ENCODE results near the gene FCRL2.

FCRL2 gene

GRCh38 chr1:157696966-157697628 lies 79.8 kb downstream of the FCRL2 start:
- DNase-seq (ENCODE audit: low read depth), result no peak
- no peak for TF ChIP-seq CTCF (conservative IDR thresholded peaks at IDR 0.05; ENCODE audit: control insufficient read depth, insufficient read depth, low read depth, low read length)
- H3K4me3 ChIP-seq (ENCODE audit: control insufficient read depth, low read depth, low read length), result no peak overlapping the region
